GM23338 (cell line): ENCODE results near the gene EN2. TPM values are rescaled to one million over a fixed set of nuclear protein-coding genes. Genes with fewer than 3 reads are reported as not detected.

Experiments
- ATAC-seq: fragments of 200-7000 bp; cut with Tn5 transposase; 3 replicates; pipeline ENCODE4 v1.9.1; 2020
- DNase-seq: peaks from one replicate; pipeline ENCODE4 v3.0.0-alpha.2; 2015; ENCODE audit warnings: low spot score
- H2AFZ ChIP-seq: fragments of 200-600 bp; sonication (generic); 2 replicates; pipeline ENCODE4 v1.8.0; 2016; ENCODE audit warnings: antibody characterized with exemption, mild to moderate bottlenecking, moderate library complexity
- H3F3A ChIP-seq: fragments of 200-600 bp; sonication (generic); replicated peaks from 2 replicates; pipeline ENCODE4 v1.8.0; 2017; ENCODE audit warnings: antibody characterized with exemption, mixed run types, low read depth
- H3K27ac ChIP-seq: fragments of 200-600 bp; sonication (generic); 2 replicates; pipeline ENCODE4 v1.6.1; 2016; ENCODE audit warnings: low read depth
- H3K27me3 ChIP-seq: fragments of 200-600 bp; sonication (generic); 2 replicates; pipeline ENCODE4 v1.8.0; 2016; ENCODE audit warnings: mild to moderate bottlenecking, mixed run types, moderate library complexity; ENCODE audit not compliant: insufficient read depth
- H3K36me3 ChIP-seq: fragments of 200-600 bp; sonication (generic); 2 replicates; pipeline ENCODE4 v1.8.0; 2016; ENCODE audit warnings: mild to moderate bottlenecking; ENCODE audit not compliant: insufficient read depth
- H3K4me1 ChIP-seq: fragments of 200-600 bp; sonication (generic); 2 replicates; pipeline ENCODE4 v1.8.0; 2016; ENCODE audit warnings: mild to moderate bottlenecking, moderate library complexity; ENCODE audit not compliant: insufficient read depth
- H3K4me2 ChIP-seq: fragments of 200-600 bp; sonication (generic); 2 replicates; pipeline ENCODE4 v1.7.1; 2017; ENCODE audit warnings: mixed run types
- H3K4me3 ChIP-seq: fragments of 200-600 bp; sonication (generic); 2 replicates; pipeline ENCODE4 v1.6.1; 2016; ENCODE audit warnings: mixed run types
- H3K79me2 ChIP-seq: fragments of 200-600 bp; sonication (generic); replicated peaks from 2 replicates; pipeline ENCODE4 v1.8.0; 2017; ENCODE audit warnings: mild to moderate bottlenecking; ENCODE audit not compliant: insufficient read depth
- H3K9me2 ChIP-seq: fragments of 200-600 bp; sonication (generic); 2 replicates; pipeline ENCODE4 v1.8.0; 2017; ENCODE audit not compliant: insufficient read depth
- H4K20me1 ChIP-seq: fragments of 200-600 bp; sonication (generic); replicated peaks from 2 replicates; pipeline ENCODE4 v1.8.0; 2017; ENCODE audit warnings: mild to moderate bottlenecking; ENCODE audit not compliant: insufficient read depth
- H3K27ac Mint-ChIP-seq: 2 replicates; pipeline ENCODE4 v1.8.0; 2020; ENCODE audit warnings: inconsistent platforms, mild to moderate bottlenecking, moderate library complexity, mixed read lengths
- H3K27me3 Mint-ChIP-seq: 3 replicates; pipeline ENCODE4 v1.8.0; 2022; ENCODE audit warnings: low read depth, mild to moderate bottlenecking, moderate library complexity, mixed read lengths, inconsistent platforms; ENCODE audit not compliant: insufficient read depth, poor library complexity
- H3K36me3 Mint-ChIP-seq: 3 replicates; pipeline ENCODE4 v1.8.0; 2021; ENCODE audit warnings: low read depth, mild to moderate bottlenecking, inconsistent platforms, moderate library complexity, mixed read lengths
- H3K4me1 Mint-ChIP-seq: 3 replicates; pipeline ENCODE4 v1.8.0; 2020; ENCODE audit warnings: mild to moderate bottlenecking, inconsistent platforms, mixed read lengths
- H3K4me3 Mint-ChIP-seq: 3 replicates; pipeline ENCODE4 v1.8.0; 2021; ENCODE audit warnings: moderate library complexity, mild to moderate bottlenecking, inconsistent platforms, mixed read lengths
- H3K9me3 Mint-ChIP-seq: 3 replicates; pipeline ENCODE4 v1.8.0; 2020; ENCODE audit warnings: moderate library complexity, mild to moderate bottlenecking, inconsistent platforms, mixed read lengths
- CREB1 ChIP-seq: fragments of 250-450 bp; sonication (Bioruptor Pico); IDR thresholded peaks from 2 replicates; pipeline ENCODE4 v1.5.0; 2020; ENCODE audit warnings: low read depth, mild to moderate bottlenecking, moderate library complexity
- ETS1 ChIP-seq: IDR thresholded peaks from 2 replicates; pipeline ENCODE4 v1.6.1; 2016; ENCODE audit warnings: antibody characterized with exemption
- EZH2 ChIP-seq: fragments of 200-600 bp; sonication (generic); IDR thresholded peaks from one replicate; pipeline ENCODE4 v1.8.0; 2017; ENCODE audit warnings: antibody characterized with exemption, mild to moderate bottlenecking, low read depth; ENCODE audit not compliant: unreplicated experiment
- EZH2phosphoT487 ChIP-seq: fragments of 200-600 bp; sonication (generic); IDR thresholded peaks from one replicate; pipeline ENCODE4 v1.8.1; 2018; ENCODE audit warnings: antibody characterized with exemption; ENCODE audit not compliant: unreplicated experiment
- ZNF114 ChIP-seq: fragments of 250-450 bp; sonication (Bioruptor Pico); IDR thresholded peaks from 2 replicates; pipeline ENCODE4 v1.5.0; 2020; ENCODE audit warnings: mild to moderate bottlenecking, moderate library complexity
- polyA plus RNA-seq: library from polyadenylated mRNA; unstranded; fragments of >200 nt; fragmentation: Nextera tagmentation; extraction: Ambion mirVana; gene quantifications from 2 replicates; pipeline ENCODE4 v1.2.1, GENCODE V29; 2016
- total RNA-seq: library from RNA; depleted of rRNA; stranded (reverse); fragments of >200 nt; shearing (Covaris generic); gene quantifications from 2 replicates; pipeline ENCODE4 v1.2.3, GENCODE V29; 2014
- TF ChIP-seq, protein P1 (sequence below): IDR thresholded peaks from one replicate; pipeline ENCODE4 v1.6.1; 2018; ENCODE audit warnings: antibody characterized with exemption; ENCODE audit not compliant: unreplicated experiment
- TF ChIP-seq, protein P2 (sequence below), 2 experiments: fragments of 200-600 bp in 1 of 2; sonication (generic) in 1 of 2; conservative IDR thresholded peaks; 2 replicates each; pipeline versions ENCODE4 v1.5.1 to v1.6.1; 2016 to 2017; ENCODE audit warnings: antibody characterized with exemption in 2 of 2, low read depth in 2 of 2, mild to moderate bottlenecking in 2 of 2, moderate library complexity in 1 of 2

The EN2 gene
- total and polyA plus RNA-seq, 2 experiments from 2014 or later: not detected

- no peak overlapping the region for H3K4me3 ChIP-seq
- Mint-ChIP-seq H3K4me3 (no peak overlapping the region; the same call in 2 of the 3 replicates), H3K36me3 (no peaks in the 10 kb centered on the region), H3K9me3 (no peaks in the 10 kb centered on the region), H3K27ac (no peak overlapping the region), H3K27me3 (peaks cover 95% of the 10 kb centered on the region), H3K4me1 (peaks cover 45% of the 10 kb centered on the region)
- H3K4me1 ChIP-seq: peaks cover 44% of the 10 kb centered on the region
- H3K27me3 ChIP-seq: peaks cover 97% of the 10 kb centered on the region
- H3K9me2 ChIP-seq: no peaks in the 10 kb centered on the region
- DNase-seq: no peak
- no peaks in the 10 kb centered on the region for H3K36me3 ChIP-seq
- peaks cover 16% of the 10 kb centered on the region for H4K20me1 ChIP-seq
- H3K4me2 ChIP-seq: peak overlapping the region; percentile 75
- TF ChIP-seq, protein P1, sequence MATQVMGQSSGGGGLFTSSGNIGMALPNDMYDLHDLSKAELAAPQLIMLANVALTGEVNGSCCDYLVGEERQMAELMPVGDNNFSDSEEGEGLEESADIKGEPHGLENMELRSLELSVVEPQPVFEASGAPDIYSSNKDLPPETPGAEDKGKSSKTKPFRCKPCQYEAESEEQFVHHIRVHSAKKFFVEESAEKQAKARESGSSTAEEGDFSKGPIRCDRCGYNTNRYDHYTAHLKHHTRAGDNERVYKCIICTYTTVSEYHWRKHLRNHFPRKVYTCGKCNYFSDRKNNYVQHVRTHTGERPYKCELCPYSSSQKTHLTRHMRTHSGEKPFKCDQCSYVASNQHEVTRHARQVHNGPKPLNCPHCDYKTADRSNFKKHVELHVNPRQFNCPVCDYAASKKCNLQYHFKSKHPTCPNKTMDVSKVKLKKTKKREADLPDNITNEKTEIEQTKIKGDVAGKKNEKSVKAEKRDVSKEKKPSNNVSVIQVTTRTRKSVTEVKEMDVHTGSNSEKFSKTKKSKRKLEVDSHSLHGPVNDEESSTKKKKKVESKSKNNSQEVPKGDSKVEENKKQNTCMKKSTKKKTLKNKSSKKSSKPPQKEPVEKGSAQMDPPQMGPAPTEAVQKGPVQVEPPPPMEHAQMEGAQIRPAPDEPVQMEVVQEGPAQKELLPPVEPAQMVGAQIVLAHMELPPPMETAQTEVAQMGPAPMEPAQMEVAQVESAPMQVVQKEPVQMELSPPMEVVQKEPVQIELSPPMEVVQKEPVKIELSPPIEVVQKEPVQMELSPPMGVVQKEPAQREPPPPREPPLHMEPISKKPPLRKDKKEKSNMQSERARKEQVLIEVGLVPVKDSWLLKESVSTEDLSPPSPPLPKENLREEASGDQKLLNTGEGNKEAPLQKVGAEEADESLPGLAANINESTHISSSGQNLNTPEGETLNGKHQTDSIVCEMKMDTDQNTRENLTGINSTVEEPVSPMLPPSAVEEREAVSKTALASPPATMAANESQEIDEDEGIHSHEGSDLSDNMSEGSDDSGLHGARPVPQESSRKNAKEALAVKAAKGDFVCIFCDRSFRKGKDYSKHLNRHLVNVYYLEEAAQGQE: no peak
- peak; percentile 49 for TF ChIP-seq EZH2
- TF ChIP-seq ETS1: no peak
- no peak for TF ChIP-seq EZH2phosphoT487
- TF ChIP-seq ZNF114 (CRISPR knock-in tag): no peak
- TF ChIP-seq, protein P2, sequence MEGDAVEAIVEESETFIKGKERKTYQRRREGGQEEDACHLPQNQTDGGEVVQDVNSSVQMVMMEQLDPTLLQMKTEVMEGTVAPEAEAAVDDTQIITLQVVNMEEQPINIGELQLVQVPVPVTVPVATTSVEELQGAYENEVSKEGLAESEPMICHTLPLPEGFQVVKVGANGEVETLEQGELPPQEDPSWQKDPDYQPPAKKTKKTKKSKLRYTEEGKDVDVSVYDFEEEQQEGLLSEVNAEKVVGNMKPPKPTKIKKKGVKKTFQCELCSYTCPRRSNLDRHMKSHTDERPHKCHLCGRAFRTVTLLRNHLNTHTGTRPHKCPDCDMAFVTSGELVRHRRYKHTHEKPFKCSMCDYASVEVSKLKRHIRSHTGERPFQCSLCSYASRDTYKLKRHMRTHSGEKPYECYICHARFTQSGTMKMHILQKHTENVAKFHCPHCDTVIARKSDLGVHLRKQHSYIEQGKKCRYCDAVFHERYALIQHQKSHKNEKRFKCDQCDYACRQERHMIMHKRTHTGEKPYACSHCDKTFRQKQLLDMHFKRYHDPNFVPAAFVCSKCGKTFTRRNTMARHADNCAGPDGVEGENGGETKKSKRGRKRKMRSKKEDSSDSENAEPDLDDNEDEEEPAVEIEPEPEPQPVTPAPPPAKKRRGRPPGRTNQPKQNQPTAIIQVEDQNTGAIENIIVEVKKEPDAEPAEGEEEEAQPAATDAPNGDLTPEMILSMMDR (conservative IDR thresholded peaks at IDR 0.05; ENCODE audit: low read depth in 2 of 2): no peak
- no peak for TF ChIP-seq CREB1 (CRISPR knock-in tag)
- peaks cover 13% of the 10 kb centered on the region; the same call in 1 of the 2 replicates for H3F3A ChIP-seq
- H3K79me2 ChIP-seq: no peaks in the 10 kb centered on the region
- no peak overlapping the region for H2AFZ ChIP-seq
- no peak for ATAC-seq
- no peak overlapping the region for H3K27ac ChIP-seq
Measured at GRCh38 chr7:155507576-155507975, 49.6 kb downstream of the EN2 start.
